Panc1 (cell line): ENCODE measurements around the gene ZNHIT3.

Source experiments
- POLR2AphosphoS5 ChIP-seq: IDR thresholded peaks from 2 replicates; pipeline ENCODE4 v1.6.1; 2012; ENCODE audit warnings: mild to moderate bottlenecking, low read depth, low read length, moderate library complexity
- REST ChIP-seq, 2 experiments: IDR thresholded peaks; 2 replicates each; pipeline ENCODE4 v1.6.1; 2011 to 2012; ENCODE audit warnings: low read depth in 2 of 2, control low read depth in 1 of 2, low read length in 1 of 2, mild to moderate bottlenecking in 1 of 2, moderate library complexity in 1 of 2; ENCODE audit not compliant: insufficient read depth in 1 of 2
- SIN3A ChIP-seq: IDR thresholded peaks from 2 replicates; pipeline ENCODE4 v1.6.1; 2012; ENCODE audit warnings: low read depth, mild to moderate bottlenecking, low read length, moderate library complexity, borderline replicate concordance; ENCODE audit not compliant: insufficient read depth
- TF ChIP-seq, protein P1 (sequence below): fragments of 450-650 bp; IDR thresholded peaks from 2 replicates; pipeline ENCODE4 v1.5.1; 2017; ENCODE audit warnings: mild to moderate bottlenecking

DNA sequence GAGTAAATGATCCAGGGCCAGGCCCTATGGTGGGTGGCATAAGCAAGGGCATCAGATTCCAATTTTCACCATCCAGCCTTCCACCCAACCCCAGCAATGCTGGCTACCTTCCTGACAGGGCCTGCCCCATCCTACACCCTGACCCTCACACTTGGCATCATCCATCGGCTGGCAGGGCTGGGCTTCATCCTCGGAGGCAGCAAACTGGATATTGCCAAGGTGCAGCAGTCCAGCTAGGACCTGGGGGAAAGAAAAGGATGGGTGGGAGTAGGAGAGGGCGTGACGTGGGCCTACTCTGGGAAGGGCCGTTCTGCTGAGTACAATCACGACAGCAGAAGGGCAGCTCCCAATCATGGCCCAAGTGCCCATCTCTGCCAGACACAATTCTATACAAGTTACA is 24.7 kb downstream of the ZNHIT3 start:
- TF ChIP-seq, protein P1, sequence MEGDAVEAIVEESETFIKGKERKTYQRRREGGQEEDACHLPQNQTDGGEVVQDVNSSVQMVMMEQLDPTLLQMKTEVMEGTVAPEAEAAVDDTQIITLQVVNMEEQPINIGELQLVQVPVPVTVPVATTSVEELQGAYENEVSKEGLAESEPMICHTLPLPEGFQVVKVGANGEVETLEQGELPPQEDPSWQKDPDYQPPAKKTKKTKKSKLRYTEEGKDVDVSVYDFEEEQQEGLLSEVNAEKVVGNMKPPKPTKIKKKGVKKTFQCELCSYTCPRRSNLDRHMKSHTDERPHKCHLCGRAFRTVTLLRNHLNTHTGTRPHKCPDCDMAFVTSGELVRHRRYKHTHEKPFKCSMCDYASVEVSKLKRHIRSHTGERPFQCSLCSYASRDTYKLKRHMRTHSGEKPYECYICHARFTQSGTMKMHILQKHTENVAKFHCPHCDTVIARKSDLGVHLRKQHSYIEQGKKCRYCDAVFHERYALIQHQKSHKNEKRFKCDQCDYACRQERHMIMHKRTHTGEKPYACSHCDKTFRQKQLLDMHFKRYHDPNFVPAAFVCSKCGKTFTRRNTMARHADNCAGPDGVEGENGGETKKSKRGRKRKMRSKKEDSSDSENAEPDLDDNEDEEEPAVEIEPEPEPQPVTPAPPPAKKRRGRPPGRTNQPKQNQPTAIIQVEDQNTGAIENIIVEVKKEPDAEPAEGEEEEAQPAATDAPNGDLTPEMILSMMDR = no peak
- TF ChIP-seq SIN3A (no peak), POLR2AphosphoS5 (no peak; the same call in 1 of the 2 replicates), REST (IDR thresholded peaks at IDR 0.05; ENCODE audit: insufficient read depth in 1 of 2, low read depth in 2 of 2, low read length in 1 of 2) (no peak)
